ENCODE results near the gene PPP1R26.

DNA sequence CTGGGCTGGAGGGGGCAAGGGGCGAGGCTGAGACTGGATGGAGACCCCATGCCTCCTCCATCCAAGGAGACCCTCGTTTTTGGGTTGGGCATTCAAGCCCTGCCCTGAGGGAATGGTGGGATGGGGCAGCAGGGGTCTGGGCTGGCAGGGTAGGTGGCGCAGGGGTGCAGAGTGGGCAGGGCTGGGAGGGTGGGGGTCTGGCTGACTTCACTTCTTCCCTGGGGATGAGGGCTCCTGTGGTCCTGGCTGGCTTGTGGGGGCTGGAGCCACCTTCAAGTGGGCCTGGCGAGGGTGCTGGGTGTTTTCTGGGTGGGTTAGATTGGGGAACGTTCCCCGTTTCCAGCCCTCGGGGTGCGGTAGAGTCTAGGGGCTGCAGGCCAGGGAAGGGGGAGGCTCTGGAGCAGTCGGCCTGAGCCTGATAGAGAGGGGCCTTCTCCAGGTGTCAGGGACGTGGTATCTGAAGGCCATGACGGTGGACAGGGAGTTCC, 42.1 kb downstream of the PPP1R26 start:
- no peak for TF ChIP-seq EP300 (IDR thresholded peaks at IDR 0.05)
- no peak for TF ChIP-seq POLR2A (IDR thresholded peaks at IDR 0.05)
- TF ChIP-seq, protein P1, sequence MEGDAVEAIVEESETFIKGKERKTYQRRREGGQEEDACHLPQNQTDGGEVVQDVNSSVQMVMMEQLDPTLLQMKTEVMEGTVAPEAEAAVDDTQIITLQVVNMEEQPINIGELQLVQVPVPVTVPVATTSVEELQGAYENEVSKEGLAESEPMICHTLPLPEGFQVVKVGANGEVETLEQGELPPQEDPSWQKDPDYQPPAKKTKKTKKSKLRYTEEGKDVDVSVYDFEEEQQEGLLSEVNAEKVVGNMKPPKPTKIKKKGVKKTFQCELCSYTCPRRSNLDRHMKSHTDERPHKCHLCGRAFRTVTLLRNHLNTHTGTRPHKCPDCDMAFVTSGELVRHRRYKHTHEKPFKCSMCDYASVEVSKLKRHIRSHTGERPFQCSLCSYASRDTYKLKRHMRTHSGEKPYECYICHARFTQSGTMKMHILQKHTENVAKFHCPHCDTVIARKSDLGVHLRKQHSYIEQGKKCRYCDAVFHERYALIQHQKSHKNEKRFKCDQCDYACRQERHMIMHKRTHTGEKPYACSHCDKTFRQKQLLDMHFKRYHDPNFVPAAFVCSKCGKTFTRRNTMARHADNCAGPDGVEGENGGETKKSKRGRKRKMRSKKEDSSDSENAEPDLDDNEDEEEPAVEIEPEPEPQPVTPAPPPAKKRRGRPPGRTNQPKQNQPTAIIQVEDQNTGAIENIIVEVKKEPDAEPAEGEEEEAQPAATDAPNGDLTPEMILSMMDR (IDR thresholded peaks at IDR 0.05) = no peak

Measured in tibial nerve (tissue), 4 donors.